ENCODE measurements around the gene IL23R. TPM values are rescaled to one million over a fixed set of nuclear protein-coding genes. Genes with fewer than 3 reads are reported as not detected.

Gene IL23R
- total RNA-seq, 1 experiment from 2014 or later, result not detected

DNA sequence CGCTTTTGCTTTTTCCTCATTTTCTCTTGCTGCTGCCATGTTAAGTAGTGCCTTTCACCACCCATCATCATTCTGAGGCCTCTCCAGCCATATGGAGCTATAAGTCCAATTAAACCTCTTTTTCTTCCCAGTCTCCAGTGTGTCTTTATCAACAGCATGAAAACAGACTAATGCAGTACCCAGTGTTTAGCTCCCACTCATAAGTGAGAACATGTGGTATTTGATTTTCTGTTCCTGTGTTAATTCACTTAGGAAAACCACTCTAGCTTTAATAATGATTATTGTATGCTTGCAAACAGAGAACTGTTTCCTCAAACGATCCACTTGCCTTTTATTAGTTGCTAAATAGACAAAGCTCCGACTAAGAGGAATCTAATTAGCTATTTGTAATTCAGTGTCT, 43.3 kb downstream of the IL23R start:
- H3K9me3 Mint-ChIP-seq, result no peaks in the 10 kb centered on the region
- Histone ChIP-seq H3K23ac (ENCODE audit: insufficient read length, low read depth, low read length) (no peak overlapping the region), H3K27ac (ENCODE audit: insufficient read length, low read depth, low read length) (no peak overlapping the region), H4K20me1 (ENCODE audit: control insufficient read depth, insufficient read depth, insufficient read length) (no peaks in the 10 kb centered on the region), H3K27me3 (ENCODE audit: insufficient read depth, low read length) (no peaks in the 10 kb centered on the region), H4K5ac (ENCODE audit: insufficient read length, low read depth, low read length) (no peak overlapping the region), H3K9me3 (ENCODE audit: control insufficient read depth, low read depth, low read length) (no peaks in the 10 kb centered on the region), H3K4me1 (ENCODE audit: insufficient read depth, low read length) (no peaks in the 10 kb centered on the region), H2AFZ (ENCODE audit: low read length) (no peak overlapping the region), H3K79me2 (ENCODE audit: insufficient read depth, low read length) (no peaks in the 10 kb centered on the region), H2AK5ac (ENCODE audit: insufficient read length, low read length) (no peak overlapping the region), H3T11ph (ENCODE audit: low read length) (no peak overlapping the region), H3K4me2 (ENCODE audit: insufficient read depth, insufficient read length, low read length) (no peak overlapping the region), H3K18ac (ENCODE audit: insufficient read length, low read depth, low read length) (no peak overlapping the region), H3K56ac (ENCODE audit: insufficient read length, low read depth, low read length) (no peak overlapping the region), H4K8ac (replicated peaks; ENCODE audit: insufficient read length, low read depth, low read length) (no peak overlapping the region), H2BK120ac (ENCODE audit: low read depth, low read length, poor library complexity, severe bottlenecking) (no peak overlapping the region), H3K9ac (ENCODE audit: extremely low read depth, insufficient read length, low read length) (no peak overlapping the region), H4K91ac (ENCODE audit: insufficient read length, low read depth, low read length) (no peak overlapping the region), H2BK12ac (ENCODE audit: insufficient read length, low read depth, low read length) (no peak overlapping the region), H2BK5ac (ENCODE audit: insufficient read length, low read length) (no peak overlapping the region), H2BK15ac (ENCODE audit: low read depth, low read length) (no peak overlapping the region), H3K79me1 (ENCODE audit: insufficient read depth, low read depth, low read length, poor library complexity, severe bottlenecking) (no peaks in the 10 kb centered on the region), H3K23me2 (ENCODE audit: insufficient read length, low read depth, low read length, poor library complexity, severe bottlenecking) (no peaks in the 10 kb centered on the region), H2BK20ac (ENCODE audit: low read depth, low read length, poor library complexity, severe bottlenecking) (no peak overlapping the region), H3K14ac (ENCODE audit: insufficient read depth, low read length) (no peak overlapping the region), H3K4ac (ENCODE audit: low read depth, low read length) (no peak overlapping the region)
- H3K27me3 Mint-ChIP-seq (ENCODE audit: low read depth), result no peaks in the 10 kb centered on the region
- WGBS (ENCODE audit: extremely low coverage, insufficient read length, low lambda C conversion rate), result no CpG with 5 or more reads among the region's 3 CpGs
- DNase-seq, result no peak
- H3K27ac Mint-ChIP-seq, result no peak overlapping the region
- TF ChIP-seq, protein P1, sequence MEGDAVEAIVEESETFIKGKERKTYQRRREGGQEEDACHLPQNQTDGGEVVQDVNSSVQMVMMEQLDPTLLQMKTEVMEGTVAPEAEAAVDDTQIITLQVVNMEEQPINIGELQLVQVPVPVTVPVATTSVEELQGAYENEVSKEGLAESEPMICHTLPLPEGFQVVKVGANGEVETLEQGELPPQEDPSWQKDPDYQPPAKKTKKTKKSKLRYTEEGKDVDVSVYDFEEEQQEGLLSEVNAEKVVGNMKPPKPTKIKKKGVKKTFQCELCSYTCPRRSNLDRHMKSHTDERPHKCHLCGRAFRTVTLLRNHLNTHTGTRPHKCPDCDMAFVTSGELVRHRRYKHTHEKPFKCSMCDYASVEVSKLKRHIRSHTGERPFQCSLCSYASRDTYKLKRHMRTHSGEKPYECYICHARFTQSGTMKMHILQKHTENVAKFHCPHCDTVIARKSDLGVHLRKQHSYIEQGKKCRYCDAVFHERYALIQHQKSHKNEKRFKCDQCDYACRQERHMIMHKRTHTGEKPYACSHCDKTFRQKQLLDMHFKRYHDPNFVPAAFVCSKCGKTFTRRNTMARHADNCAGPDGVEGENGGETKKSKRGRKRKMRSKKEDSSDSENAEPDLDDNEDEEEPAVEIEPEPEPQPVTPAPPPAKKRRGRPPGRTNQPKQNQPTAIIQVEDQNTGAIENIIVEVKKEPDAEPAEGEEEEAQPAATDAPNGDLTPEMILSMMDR (conservative IDR thresholded peaks at IDR 0.05), result no peak
- no peaks in the 10 kb centered on the region for H3K36me3 Mint-ChIP-seq (ENCODE audit: insufficient read depth in 1 of 3, low read depth in 3 of 3)
- peaks cover 0 to 4% of the 10 kb centered on the region in 2 experiments; a peak in 2 of 4 replicates for H3K4me1 Mint-ChIP-seq
- H3K4me3 Mint-ChIP-seq, result no peak overlapping the region

All from H9 (cell line).